Measurements from ENCODE around the gene M6PR. TPM values are rescaled to one million over a fixed set of nuclear protein-coding genes. Genes with fewer than 3 reads are reported as not detected.

The M6PR gene
- total RNA-seq, 1 donor, result 143 TPM

- peaks cover 8% of the 10 kb centered on the region for H3K36me3 ChIP-seq (ENCODE audit: insufficient read depth, low read length)
- peak; percentile 73 for DNase-seq (ENCODE audit: insufficient read length, low spot score, missing footprints)
- no peak overlapping the region for H3K4me2 ChIP-seq (ENCODE audit: insufficient read depth, low read length)
- peaks cover 20% of the 10 kb centered on the region for H3K4me1 ChIP-seq (ENCODE audit: insufficient read depth, low read length)
- H2AFZ ChIP-seq (ENCODE audit: low read length), result no peak overlapping the region
- TF ChIP-seq CTCF (IDR thresholded peaks at IDR 0.05; ENCODE audit: extremely low read depth, low read depth, low read length), result no peak
- no peaks in the 10 kb centered on the region for H3K27me3 ChIP-seq (ENCODE audit: insufficient read depth, low read length)
- H4K20me1 ChIP-seq (ENCODE audit: insufficient read depth, low read length), result no peaks in the 10 kb centered on the region
- peaks cover 11% of the 10 kb centered on the region for H3K79me2 ChIP-seq (ENCODE audit: insufficient read depth, low read length)
- no peaks in the 10 kb centered on the region for H3K9me3 ChIP-seq (ENCODE audit: low read depth, low read length)
- H3K27ac ChIP-seq (ENCODE audit: low read depth, low read length), result no peak overlapping the region
- H3K4me3 ChIP-seq (ENCODE audit: insufficient read depth, low read length), result no peak overlapping the region
Observed at GRCh38 chr12:8917751-8918150, 31.7 kb downstream of the M6PR start.

GRCh38 chr12:8917031-8917430, 32.4 kb downstream of the M6PR start:
- no peak for TF ChIP-seq CTCF (IDR thresholded peaks at IDR 0.05; ENCODE audit: extremely low read depth, low read depth, low read length)
- Histone ChIP-seq H3K9me3 (ENCODE audit: low read depth, low read length) (no peaks in the 10 kb centered on the region), H4K20me1 (ENCODE audit: insufficient read depth, low read length) (no peaks in the 10 kb centered on the region), H3K79me2 (ENCODE audit: insufficient read depth, low read length) (peaks cover 11% of the 10 kb centered on the region), H3K4me1 (ENCODE audit: insufficient read depth, low read length) (peaks cover 20% of the 10 kb centered on the region), H2AFZ (ENCODE audit: low read length) (no peak overlapping the region), H3K4me2 (ENCODE audit: insufficient read depth, low read length) (no peak overlapping the region), H3K4me3 (ENCODE audit: insufficient read depth, low read length) (no peak overlapping the region), H3K27ac (ENCODE audit: low read depth, low read length) (no peak overlapping the region), H3K36me3 (ENCODE audit: insufficient read depth, low read length) (peaks cover 8% of the 10 kb centered on the region), H3K27me3 (ENCODE audit: insufficient read depth, low read length) (no peaks in the 10 kb centered on the region)
- DNase-seq (ENCODE audit: insufficient read length, low spot score, missing footprints), result peak; percentile 39

GRCh38 chr12:8916154-8916553, 33.3 kb downstream of the M6PR start:
- Histone ChIP-seq H3K4me3 (ENCODE audit: insufficient read depth, low read length) (no peak overlapping the region), H3K4me2 (ENCODE audit: insufficient read depth, low read length) (peak overlapping the region; percentile 99), H3K27ac (ENCODE audit: low read depth, low read length) (no peak overlapping the region), H4K20me1 (ENCODE audit: insufficient read depth, low read length) (no peaks in the 10 kb centered on the region), H3K79me2 (ENCODE audit: insufficient read depth, low read length) (peaks cover 11% of the 10 kb centered on the region), H3K36me3 (ENCODE audit: insufficient read depth, low read length) (peaks cover 8% of the 10 kb centered on the region), H3K4me1 (ENCODE audit: insufficient read depth, low read length) (peaks cover 20% of the 10 kb centered on the region), H2AFZ (ENCODE audit: low read length) (no peak overlapping the region), H3K27me3 (ENCODE audit: insufficient read depth, low read length) (no peaks in the 10 kb centered on the region), H3K9me3 (ENCODE audit: low read depth, low read length) (no peaks in the 10 kb centered on the region)
- no peak for TF ChIP-seq CTCF (IDR thresholded peaks at IDR 0.05; ENCODE audit: extremely low read depth, low read depth, low read length)
- DNase-seq (ENCODE audit: insufficient read length, low spot score, missing footprints), result no peak

- no peaks in the 10 kb centered on the region for H3K9me3 ChIP-seq (ENCODE audit: low read depth, low read length)
- H3K36me3 ChIP-seq (ENCODE audit: insufficient read depth, low read length), result peaks cover 4% of the 10 kb centered on the region
- H2AFZ ChIP-seq (ENCODE audit: low read length), result peak overlapping the region; percentile 99
- H3K4me3 ChIP-seq (ENCODE audit: insufficient read depth, low read length), result peak overlapping the region; percentile 91
- peak overlapping the region; percentile 99 for H3K4me2 ChIP-seq (ENCODE audit: insufficient read depth, low read length)
- no peak for TF ChIP-seq CTCF (IDR thresholded peaks at IDR 0.05; ENCODE audit: extremely low read depth, low read depth, low read length)
- H3K27me3 ChIP-seq (ENCODE audit: insufficient read depth, low read length), result no peaks in the 10 kb centered on the region
- H4K20me1 ChIP-seq (ENCODE audit: insufficient read depth, low read length), result no peaks in the 10 kb centered on the region
- DNase-seq (ENCODE audit: insufficient read length, low spot score, missing footprints), result peak; percentile 89
- peaks cover 11% of the 10 kb centered on the region for H3K79me2 ChIP-seq (ENCODE audit: insufficient read depth, low read length)
- peaks cover 20% of the 10 kb centered on the region for H3K4me1 ChIP-seq (ENCODE audit: insufficient read depth, low read length)
- peak overlapping the region; percentile 16 for H3K27ac ChIP-seq (ENCODE audit: low read depth, low read length)
Observed at GRCh38 chr12:8914716-8915526, 34.5 kb downstream of the M6PR start.

Measured in osteoblast (primary cell).